BE2C (cell line): ENCODE data around the gene KRT84.

Experiments used
- DNase-seq: peaks from one replicate; pipeline ENCODE4 v3.0.0-alpha.2; 2020
- H3K27me3 ChIP-seq: fragments of 250-450 bp; sonication (Bioruptor Pico); 2 replicates; pipeline ENCODE4 v1.5.1; 2020; ENCODE audit warnings: mild to moderate bottlenecking
- H3K36me3 ChIP-seq: fragments of 250-450 bp; sonication (Bioruptor Pico); 2 replicates; pipeline ENCODE4 v1.5.1; 2020; ENCODE audit warnings: mild to moderate bottlenecking
- H3K4me1 ChIP-seq: fragments of 250-450 bp; sonication (Bioruptor Pico); 2 replicates; pipeline ENCODE4 v1.5.1; 2020
- H3K4me3 ChIP-seq: 2 replicates; pipeline ENCODE4 v1.5.1; 2011; ENCODE audit warnings: low read depth, low read length
- H3K9me3 ChIP-seq: fragments of 250-450 bp; sonication (Bioruptor Pico); 2 replicates; pipeline ENCODE4 v1.5.1; 2020
- CTCF ChIP-seq: IDR thresholded peaks from 2 replicates; pipeline ENCODE4 v1.5.1; 2012; ENCODE audit warnings: mild to moderate bottlenecking, low read depth, low read length

Gene KRT84

GRCh38 chr12:52378091-52378490, 7.4 kb downstream of the KRT84 start:
- Histone ChIP-seq H3K36me3 (no peaks in the 10 kb centered on the region), H3K4me3 (no peak overlapping the region), H3K4me1 (no peaks in the 10 kb centered on the region), H3K27me3 (no peaks in the 10 kb centered on the region; the same call in none of the 2 replicates), H3K9me3 (no peaks in the 10 kb centered on the region)
- no peak for DNase-seq
- no peak for TF ChIP-seq CTCF

DNA sequence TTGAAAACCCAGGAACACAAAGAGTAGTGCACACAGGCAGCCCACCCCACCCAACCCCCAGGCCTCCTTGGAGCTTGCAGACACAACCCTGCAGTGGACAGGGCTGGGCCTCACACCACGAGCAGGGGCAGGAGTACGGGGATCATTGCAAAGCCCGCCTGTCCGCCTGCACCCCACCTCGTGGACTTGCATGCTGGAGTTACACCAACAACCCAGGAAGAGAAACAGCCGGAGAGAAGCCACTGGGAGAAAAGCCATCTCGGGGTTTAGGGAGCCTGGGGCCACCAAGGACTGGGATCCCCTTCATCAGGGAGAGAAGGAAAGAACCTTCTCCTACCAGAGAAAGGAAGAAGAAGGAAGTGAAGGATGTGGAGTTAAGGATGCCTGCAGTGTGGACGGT, 8.2 kb downstream of the KRT84 start:
- TF ChIP-seq CTCF: no peak
- no peaks in the 10 kb centered on the region; the same call in none of the 2 replicates for H3K27me3 ChIP-seq
- no peak overlapping the region for H3K4me3 ChIP-seq
- no peaks in the 10 kb centered on the region for H3K36me3 ChIP-seq
- no peak for DNase-seq
- no peaks in the 10 kb centered on the region for H3K9me3 ChIP-seq
- no peaks in the 10 kb centered on the region for H3K4me1 ChIP-seq

- no peaks in the 10 kb centered on the region for H3K36me3 ChIP-seq
- TF ChIP-seq CTCF: peak; percentile 85
- no peaks in the 10 kb centered on the region for H3K9me3 ChIP-seq
- H3K4me1 ChIP-seq: no peaks in the 10 kb centered on the region
- no peak overlapping the region for H3K4me3 ChIP-seq
- H3K27me3 ChIP-seq: peaks cover 20% of the 10 kb centered on the region
- peak; percentile 83 for DNase-seq
Observed at GRCh38 chr12:52372216-52373154, 13.0 kb downstream of the KRT84 start.

GRCh38 chr12:52371716-52372115, 13.7 kb downstream of the KRT84 start:
- H3K27me3 ChIP-seq: peaks cover 27% of the 10 kb centered on the region
- TF ChIP-seq CTCF: no peak
- H3K4me1 ChIP-seq: no peaks in the 10 kb centered on the region
- no peak for DNase-seq
- H3K9me3 ChIP-seq: no peaks in the 10 kb centered on the region
- no peaks in the 10 kb centered on the region for H3K36me3 ChIP-seq
- H3K4me3 ChIP-seq: no peak overlapping the region

DNA sequence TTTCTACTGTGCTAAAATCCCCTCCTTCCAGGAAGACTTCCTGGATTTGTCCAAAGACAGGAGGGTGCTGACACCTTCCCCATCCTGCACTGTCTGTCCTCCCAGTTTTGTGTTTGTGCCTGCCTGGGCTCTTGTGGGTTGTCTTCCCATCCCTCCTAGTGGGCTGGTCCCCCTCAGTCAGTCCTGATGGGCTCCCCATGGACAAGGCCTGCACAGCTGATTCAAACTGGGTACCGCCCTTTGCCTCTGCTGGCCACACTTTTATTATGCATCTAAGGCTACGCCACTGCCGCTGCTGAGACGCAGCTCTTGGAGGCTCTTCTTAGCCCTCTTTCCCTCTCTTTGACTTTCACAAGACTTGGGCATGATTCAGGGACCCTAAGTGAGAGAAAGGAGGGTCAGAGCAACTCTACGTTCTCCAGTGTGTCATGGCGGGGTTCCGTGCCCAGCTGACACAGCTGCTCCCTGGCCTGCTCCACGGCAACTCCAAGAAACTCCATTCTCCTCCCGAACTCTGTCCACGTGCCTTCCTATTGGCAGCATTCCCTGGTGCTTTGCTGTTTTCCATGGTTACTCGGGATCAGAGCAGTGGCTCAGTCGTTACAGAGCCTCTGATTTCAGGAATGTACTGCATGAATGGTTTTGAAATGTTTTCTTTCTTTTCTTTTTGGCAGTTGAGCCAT, 14.4 kb downstream of the KRT84 start:
- no peaks in the 10 kb centered on the region for H3K4me1 ChIP-seq
- no peak for TF ChIP-seq CTCF
- no peaks in the 10 kb centered on the region for H3K9me3 ChIP-seq
- no peak for DNase-seq
- H3K27me3 ChIP-seq: peaks cover 34% of the 10 kb centered on the region
- no peaks in the 10 kb centered on the region for H3K36me3 ChIP-seq
- no peak overlapping the region for H3K4me3 ChIP-seq

DNA sequence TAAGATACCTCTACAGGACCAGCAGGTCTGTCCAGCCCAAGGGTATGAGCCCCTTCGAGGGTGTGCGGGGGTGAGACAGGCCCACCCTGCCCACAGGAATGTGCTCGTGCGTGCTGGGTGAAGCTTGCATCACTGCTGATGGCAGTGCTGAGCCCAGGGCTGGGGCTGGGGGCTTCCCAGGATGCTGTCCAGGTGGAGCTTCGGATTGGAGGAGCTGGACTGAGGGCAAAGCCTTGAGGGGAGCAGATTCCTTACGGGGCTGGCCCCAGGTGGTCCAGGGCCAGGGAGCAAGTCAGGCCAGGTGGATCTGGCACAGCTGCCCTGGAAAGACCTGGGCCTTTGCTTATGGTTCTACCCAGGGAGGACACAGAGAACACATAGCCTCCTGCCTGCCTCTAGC, 15.6 kb downstream of the KRT84 start:
- no peak for DNase-seq
- H3K4me3 ChIP-seq: no peak overlapping the region
- H3K9me3 ChIP-seq: no peaks in the 10 kb centered on the region
- H3K4me1 ChIP-seq: no peaks in the 10 kb centered on the region
- TF ChIP-seq CTCF: no peak
- peaks cover 40% of the 10 kb centered on the region for H3K27me3 ChIP-seq
- no peaks in the 10 kb centered on the region for H3K36me3 ChIP-seq
